Activated naive CD8-positive, alpha-beta T cell (primary cell): ENCODE data around the gene ADAMTS14.

Experiments
- H3K27ac Mint-ChIP-seq: one replicate; pipeline ENCODE4 v1.8.0; 2021; ENCODE audit warnings: mixed read lengths
- H3K27me3 Mint-ChIP-seq: one replicate; pipeline ENCODE4 v1.8.0; 2021; ENCODE audit warnings: mixed read lengths
- H3K36me3 Mint-ChIP-seq: one replicate; pipeline ENCODE4 v1.8.0; 2021; ENCODE audit warnings: mixed read lengths
- H3K4me1 Mint-ChIP-seq: one replicate; pipeline ENCODE4 v1.8.0; 2021; ENCODE audit warnings: low read depth, mixed read lengths
- H3K4me3 Mint-ChIP-seq: one replicate; pipeline ENCODE4 v1.8.0; 2021; ENCODE audit warnings: mild to moderate bottlenecking, mixed read lengths
- H3K9me3 Mint-ChIP-seq: one replicate; pipeline ENCODE4 v1.8.0; 2021; ENCODE audit warnings: low read depth, mixed read lengths

ADAMTS14 gene

DNA sequence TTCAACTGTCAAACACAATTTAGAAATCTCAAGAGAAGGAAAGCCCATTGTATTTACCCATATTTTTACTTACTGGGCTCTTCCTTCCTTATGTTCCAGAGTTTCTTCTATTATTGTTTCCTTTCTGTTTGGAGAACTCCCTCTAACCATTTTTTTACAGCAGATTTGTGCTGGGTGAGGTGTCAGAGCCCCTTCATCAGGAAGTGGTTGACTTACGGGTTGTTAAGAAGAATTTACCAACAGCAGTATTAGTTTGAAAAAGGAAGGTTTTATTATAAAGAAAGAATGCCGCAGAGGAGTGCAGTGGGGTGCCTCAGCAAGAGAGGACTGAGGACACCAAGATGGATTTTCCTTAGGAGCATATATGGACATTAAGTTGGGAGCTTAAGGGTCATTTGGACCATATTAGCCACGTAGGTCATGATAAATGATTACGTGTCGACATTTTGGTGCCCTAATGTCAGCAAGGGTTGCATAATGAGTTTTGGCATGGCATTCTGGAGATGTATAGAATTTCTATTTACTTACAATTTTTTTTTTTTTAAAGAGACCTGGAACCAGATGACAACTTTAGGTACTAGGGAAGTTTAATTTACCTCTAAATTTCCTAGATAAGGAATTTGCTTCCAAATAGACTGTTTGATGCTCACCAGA, 119.2 kb downstream of the ADAMTS14 start:
- H3K4me1 Mint-ChIP-seq = peaks cover 26% of the 10 kb centered on the region
- peaks cover 1% of the 10 kb centered on the region for H3K27me3 Mint-ChIP-seq
- no peaks in the 10 kb centered on the region for H3K36me3 Mint-ChIP-seq
- no peaks in the 10 kb centered on the region for H3K9me3 Mint-ChIP-seq
- no peak overlapping the region for H3K4me3 Mint-ChIP-seq
- H3K27ac Mint-ChIP-seq = no peak overlapping the region

DNA sequence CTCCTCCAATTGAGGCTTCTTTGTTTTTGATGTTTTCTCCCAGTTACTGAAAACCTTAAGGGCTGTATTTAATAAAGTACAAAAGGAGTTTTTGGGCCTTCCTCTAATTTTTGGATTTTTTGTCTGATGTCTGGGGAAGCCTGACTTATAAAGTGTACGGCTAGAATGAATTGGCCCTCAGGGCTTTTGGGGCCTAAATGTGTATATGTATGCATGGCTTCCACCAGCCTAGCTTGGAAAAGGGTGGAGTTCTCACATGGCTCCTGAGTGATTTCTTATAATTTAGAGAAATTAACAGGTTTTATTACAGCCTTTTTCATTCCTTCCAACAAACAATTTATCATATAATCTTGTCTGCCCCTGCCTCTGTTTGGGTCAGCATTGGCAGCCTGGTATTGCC, 123.3 kb downstream of the ADAMTS14 start:
- no peaks in the 10 kb centered on the region for H3K36me3 Mint-ChIP-seq
- no peak overlapping the region for H3K27ac Mint-ChIP-seq
- no peaks in the 10 kb centered on the region for H3K9me3 Mint-ChIP-seq
- H3K27me3 Mint-ChIP-seq = peaks cover 6% of the 10 kb centered on the region
- H3K4me1 Mint-ChIP-seq = peaks cover 13% of the 10 kb centered on the region
- H3K4me3 Mint-ChIP-seq = no peak overlapping the region

DNA sequence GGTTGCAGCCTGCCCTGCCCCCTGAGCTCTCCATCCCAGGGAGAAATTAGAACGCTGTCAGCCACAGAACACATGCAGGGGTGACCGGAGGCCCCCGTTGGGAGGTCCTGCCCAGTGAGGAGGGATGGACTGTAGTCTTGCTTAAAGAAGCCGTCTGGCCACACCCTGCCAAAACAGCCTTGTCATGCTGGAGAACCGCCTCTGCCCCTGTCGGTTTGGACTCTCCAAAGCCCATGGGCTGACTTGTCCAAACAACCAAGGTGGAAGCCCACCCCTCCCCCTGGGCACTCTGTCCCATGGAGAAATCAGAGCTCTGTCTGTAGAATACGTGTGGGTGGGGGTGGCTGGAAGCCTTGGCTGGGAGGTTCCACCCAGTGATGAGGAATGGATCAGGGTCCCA, 125.5 kb downstream of the ADAMTS14 start:
- Mint-ChIP-seq H3K27me3 (peaks cover 10% of the 10 kb centered on the region), H3K36me3 (no peaks in the 10 kb centered on the region), H3K9me3 (no peaks in the 10 kb centered on the region), H3K27ac (no peak overlapping the region), H3K4me3 (no peak overlapping the region), H3K4me1 (no peaks in the 10 kb centered on the region)

DNA sequence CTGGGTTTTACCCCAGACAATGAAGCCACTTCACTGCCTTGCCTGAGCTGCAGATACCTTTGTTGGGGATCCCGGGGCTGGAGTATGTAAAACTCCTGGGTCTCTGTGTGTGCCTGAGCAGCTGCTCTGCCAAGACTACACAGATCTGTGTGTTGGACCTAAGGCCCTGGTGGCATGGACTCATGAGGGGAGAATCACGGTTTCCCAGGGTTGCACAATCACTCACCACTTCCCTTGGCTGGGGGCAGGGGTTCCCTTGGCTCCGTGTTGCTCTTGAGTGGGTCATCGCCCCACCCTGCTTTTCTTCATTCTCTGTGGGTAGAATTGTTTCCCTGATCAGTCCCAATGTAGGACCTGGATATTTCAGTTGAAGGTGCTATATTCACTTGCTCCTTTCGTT, 126.8 kb downstream of the ADAMTS14 start:
- Mint-ChIP-seq H3K27ac (no peak overlapping the region), H3K4me1 (no peaks in the 10 kb centered on the region), H3K9me3 (no peaks in the 10 kb centered on the region), H3K27me3 (peaks cover 10% of the 10 kb centered on the region), H3K4me3 (no peak overlapping the region), H3K36me3 (no peaks in the 10 kb centered on the region)

DNA sequence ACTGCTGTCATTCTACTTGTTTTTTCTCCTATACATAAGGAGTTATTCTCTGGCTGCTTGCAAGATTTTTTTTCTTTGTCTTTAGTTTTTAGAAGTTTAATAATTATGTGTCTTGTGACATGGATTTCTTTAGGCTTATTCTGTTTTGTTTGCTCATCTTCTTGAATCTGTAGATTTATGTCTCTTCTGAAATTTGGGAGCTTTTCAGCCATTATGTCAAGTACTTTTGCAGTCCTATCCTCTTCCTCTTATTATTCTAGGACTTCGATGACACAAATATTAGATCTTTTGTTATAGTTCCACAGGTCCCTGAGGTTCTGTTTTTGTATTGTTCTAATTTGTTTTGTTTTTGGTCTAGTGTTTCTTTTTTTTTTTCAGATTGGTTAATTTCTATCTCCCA, 129.5 kb downstream of the ADAMTS14 start:
- Mint-ChIP-seq H3K27ac (no peak overlapping the region), H3K27me3 (peaks cover 9% of the 10 kb centered on the region), H3K9me3 (no peaks in the 10 kb centered on the region), H3K36me3 (no peaks in the 10 kb centered on the region), H3K4me3 (no peak overlapping the region), H3K4me1 (no peaks in the 10 kb centered on the region)

DNA sequence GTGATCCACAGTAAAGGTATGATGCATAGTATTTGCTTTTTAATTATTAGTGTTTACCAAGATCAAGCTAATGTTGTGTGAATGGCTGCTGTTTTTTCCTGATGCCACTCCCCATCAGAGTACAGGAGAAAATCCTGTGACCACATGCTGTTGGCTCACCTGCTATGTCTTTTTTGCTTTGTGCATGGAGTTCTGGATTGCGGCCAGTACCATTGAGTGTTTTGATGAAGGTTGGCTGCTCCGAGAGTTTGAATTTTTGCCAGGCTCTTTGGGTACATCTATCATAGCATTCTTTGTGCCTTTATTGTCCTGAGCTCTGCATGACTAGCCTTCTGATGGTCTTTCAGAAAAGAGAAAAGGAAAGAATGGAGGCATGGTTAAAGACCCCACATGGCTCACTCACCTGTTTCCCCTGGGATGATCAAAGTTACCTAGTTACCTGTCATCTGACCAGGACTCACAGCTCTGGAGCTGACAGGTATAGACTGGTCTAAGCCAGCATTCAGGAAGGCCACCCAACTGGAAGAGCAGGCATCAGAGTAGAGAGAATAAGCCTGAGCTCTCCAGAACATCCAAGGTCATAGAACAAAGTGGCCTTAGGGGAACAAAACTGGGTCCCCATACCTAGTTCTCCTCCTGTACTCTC, 131.6 kb downstream of the ADAMTS14 start:
- Mint-ChIP-seq H3K27ac (no peak overlapping the region), H3K36me3 (no peaks in the 10 kb centered on the region), H3K9me3 (no peaks in the 10 kb centered on the region), H3K4me1 (peaks cover 2% of the 10 kb centered on the region), H3K27me3 (peaks cover 10% of the 10 kb centered on the region), H3K4me3 (no peak overlapping the region)

DNA sequence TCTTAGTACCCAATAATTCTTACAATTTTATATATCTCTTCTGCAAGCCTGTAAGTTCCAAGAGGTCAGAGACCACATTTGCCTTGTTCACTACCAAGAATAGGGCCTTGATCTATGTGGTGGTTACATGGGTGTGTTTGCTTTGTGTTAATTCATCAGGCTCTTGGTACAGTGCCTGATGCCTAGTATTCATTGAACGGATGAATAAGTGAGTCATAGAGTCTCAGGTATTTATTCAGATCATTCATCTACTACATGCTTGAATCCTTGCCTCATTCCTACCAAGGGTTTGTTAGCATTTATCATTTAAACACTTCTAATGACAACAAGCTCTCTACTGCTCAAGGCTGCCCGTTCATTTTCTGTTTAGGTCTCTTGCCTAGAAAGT, 132.1 kb downstream of the ADAMTS14 start:
- Mint-ChIP-seq H3K27me3 (peaks cover 10% of the 10 kb centered on the region), H3K4me1 (peaks cover 2% of the 10 kb centered on the region), H3K9me3 (no peaks in the 10 kb centered on the region), H3K4me3 (no peak overlapping the region), H3K27ac (no peak overlapping the region), H3K36me3 (no peaks in the 10 kb centered on the region)

DNA sequence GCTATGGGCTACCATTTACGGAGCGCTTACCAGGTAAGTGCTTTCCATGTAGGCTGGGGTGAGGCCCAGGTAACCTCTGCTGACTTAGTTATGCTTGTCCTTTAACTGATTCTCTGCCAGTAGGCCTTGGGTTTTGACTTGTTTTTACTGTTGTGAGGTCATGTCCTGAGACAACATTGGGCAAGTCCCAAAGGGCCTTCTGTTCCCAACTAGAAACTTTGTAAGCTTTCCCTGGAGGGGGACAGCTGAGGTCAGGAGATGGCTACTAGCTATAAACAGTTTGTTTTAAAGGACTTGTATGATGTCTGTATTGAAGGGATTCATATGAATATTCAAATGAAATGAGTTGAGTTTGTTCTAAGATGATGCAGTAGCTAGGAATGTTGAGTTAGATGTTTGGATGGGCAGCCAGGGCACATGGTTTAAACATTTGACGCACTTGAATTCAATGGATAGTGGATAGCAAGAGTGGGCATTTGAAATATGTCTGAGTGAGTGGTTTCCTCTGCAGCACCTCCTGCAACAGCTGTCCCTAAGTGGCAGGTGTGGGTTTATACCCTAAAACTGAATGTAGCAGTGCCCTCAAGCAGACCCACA, 133.4 kb downstream of the ADAMTS14 start:
- Mint-ChIP-seq H3K4me3 (no peak overlapping the region), H3K4me1 (peaks cover 2% of the 10 kb centered on the region), H3K9me3 (no peaks in the 10 kb centered on the region), H3K27ac (no peak overlapping the region), H3K36me3 (no peaks in the 10 kb centered on the region), H3K27me3 (peaks cover 7% of the 10 kb centered on the region)

DNA sequence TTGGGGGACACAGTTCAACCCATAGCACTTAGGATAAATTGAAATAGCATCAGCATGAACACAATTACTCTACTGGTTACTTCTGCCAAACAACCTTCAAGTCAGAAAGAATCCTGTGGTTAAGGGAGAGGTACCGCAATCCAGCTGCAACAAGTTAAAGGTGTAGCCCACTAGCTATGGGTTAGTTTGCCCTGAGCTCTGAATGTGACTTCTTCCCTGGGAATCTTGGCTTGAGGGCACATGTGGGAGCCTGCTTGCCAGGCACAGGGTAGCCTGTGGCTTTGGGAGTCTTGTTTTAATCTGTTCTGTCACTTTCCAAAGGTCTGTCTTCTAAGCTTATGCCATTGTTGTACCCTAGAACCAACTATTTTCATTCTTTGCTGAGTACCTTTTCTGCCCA, 134.5 kb downstream of the ADAMTS14 start:
- peaks cover 2% of the 10 kb centered on the region for H3K4me1 Mint-ChIP-seq
- H3K9me3 Mint-ChIP-seq = no peaks in the 10 kb centered on the region
- H3K36me3 Mint-ChIP-seq = no peaks in the 10 kb centered on the region
- no peak overlapping the region for H3K4me3 Mint-ChIP-seq
- no peak overlapping the region for H3K27ac Mint-ChIP-seq
- H3K27me3 Mint-ChIP-seq = peaks cover 6% of the 10 kb centered on the region

DNA sequence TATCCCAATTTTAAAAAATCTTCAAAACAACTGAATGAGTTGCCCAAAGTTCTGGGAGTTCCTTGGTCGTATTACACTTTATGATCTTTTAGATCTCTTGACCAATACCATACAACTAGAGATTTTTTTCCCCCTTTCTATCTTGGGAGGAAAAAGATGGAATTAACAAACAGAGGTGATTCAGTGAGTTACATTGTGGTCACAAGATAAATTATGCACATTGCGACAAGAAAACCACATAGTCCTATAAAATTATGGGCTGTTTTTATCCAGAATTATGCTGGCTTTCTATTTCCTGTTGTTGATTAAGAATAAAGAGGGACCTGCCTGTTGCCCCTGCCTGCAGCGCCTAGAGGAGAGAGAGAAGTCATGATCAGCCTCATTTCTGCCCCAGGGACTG, 135.2 kb downstream of the ADAMTS14 start:
- H3K36me3 Mint-ChIP-seq = no peaks in the 10 kb centered on the region
- no peak overlapping the region for H3K4me3 Mint-ChIP-seq
- H3K27me3 Mint-ChIP-seq = peaks cover 4% of the 10 kb centered on the region
- H3K27ac Mint-ChIP-seq = no peak overlapping the region
- peaks cover 2% of the 10 kb centered on the region for H3K4me1 Mint-ChIP-seq
- H3K9me3 Mint-ChIP-seq = no peaks in the 10 kb centered on the region

DNA sequence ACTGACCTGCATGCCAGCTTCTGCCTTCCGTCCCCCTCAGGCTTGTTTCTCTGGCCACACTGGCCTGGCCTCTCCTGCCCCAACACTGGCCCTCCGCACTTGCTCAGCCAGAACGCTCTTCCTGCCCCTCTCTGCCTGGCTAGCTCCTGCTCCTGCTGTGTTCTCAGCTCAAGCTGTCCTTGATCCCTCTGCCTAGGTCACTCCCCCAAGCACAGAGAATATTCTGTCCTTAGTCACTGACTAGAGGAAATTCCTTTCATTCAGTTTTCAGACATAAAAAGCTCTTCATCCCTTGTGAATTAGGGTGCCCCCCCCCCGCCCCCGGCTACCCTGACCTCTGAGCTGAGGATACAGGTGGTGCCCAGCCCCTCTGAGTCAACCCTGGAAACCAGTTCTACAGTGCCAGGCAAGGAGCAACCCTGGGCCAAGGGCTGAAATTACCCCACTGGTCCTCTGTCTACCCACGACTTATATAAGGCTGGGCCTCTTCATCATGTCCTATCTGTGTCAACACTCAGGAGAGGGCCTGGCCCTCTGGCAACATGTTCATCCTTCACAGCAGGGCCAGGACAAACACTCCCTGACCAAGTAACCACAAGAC, 136.8 kb downstream of the ADAMTS14 start:
- Mint-ChIP-seq H3K9me3 (no peaks in the 10 kb centered on the region), H3K27me3 (peaks cover 3% of the 10 kb centered on the region), H3K36me3 (no peaks in the 10 kb centered on the region), H3K4me1 (peaks cover 2% of the 10 kb centered on the region), H3K27ac (no peak overlapping the region), H3K4me3 (no peak overlapping the region)

DNA sequence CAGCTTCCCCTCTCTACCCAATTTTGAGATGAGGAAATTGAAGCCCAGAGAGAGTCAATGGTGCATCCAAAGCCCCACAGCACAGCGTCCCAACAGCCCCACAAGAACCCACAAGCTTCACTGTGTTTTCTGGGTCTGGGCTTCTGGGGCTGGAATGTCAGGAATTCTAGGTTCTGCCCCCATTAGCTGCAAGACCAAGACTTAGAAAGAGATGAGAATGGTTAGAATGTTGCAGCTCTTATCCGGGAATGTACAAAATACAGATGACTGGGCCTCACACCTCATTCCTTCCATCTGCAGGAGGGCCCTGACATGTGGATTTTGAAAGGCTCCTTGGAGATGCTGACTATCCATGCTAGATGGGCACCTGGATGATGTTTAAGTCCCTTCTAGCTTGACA, 137.4 kb downstream of the ADAMTS14 start:
- no peaks in the 10 kb centered on the region for H3K36me3 Mint-ChIP-seq
- H3K9me3 Mint-ChIP-seq = no peaks in the 10 kb centered on the region
- peaks cover 9% of the 10 kb centered on the region for H3K4me1 Mint-ChIP-seq
- no peak overlapping the region for H3K27ac Mint-ChIP-seq
- peaks cover 3% of the 10 kb centered on the region for H3K27me3 Mint-ChIP-seq
- H3K4me3 Mint-ChIP-seq = no peak overlapping the region

DNA sequence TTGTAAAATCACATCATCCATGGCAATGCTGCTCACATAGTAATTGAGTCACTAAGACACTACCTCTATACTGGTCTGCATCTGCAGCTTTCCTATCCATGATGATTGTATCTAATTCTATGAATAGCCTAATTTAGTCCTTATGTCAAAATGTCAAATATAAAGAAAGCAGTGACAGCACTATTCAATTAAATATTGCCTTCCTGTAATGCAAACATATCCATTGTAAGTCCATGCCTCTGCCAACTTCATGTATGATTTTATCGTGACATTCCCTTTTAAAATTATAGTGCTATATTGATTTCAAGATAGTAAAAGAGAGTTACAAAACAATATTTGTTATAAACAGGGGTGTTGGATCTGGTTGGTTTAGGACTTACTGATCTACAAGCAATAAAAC, 138.7 kb downstream of the ADAMTS14 start:
- no peaks in the 10 kb centered on the region for H3K36me3 Mint-ChIP-seq
- peaks cover 3% of the 10 kb centered on the region for H3K27me3 Mint-ChIP-seq
- no peaks in the 10 kb centered on the region for H3K9me3 Mint-ChIP-seq
- no peak overlapping the region for H3K4me3 Mint-ChIP-seq
- no peak overlapping the region for H3K27ac Mint-ChIP-seq
- peaks cover 16% of the 10 kb centered on the region for H3K4me1 Mint-ChIP-seq

DNA sequence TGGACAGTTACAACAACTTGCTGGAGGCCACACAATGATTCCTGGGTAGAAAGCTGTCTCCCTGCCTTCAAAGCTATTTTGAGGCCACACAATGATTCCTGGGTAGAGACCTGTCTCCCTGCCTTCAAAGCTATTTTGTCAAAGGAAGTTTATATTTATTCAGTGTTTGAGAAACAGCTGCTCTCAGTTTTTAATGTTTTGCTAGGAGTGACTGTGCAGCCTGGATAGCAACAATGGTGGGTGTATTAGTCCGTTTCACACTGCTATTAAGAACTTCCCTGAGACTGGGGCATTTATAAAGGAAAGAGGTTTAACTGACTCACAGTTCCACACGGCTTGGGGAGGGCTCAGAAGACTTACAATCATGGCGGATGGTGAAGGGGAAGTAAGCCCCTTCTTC, 139.6 kb downstream of the ADAMTS14 start:
- Mint-ChIP-seq H3K36me3 (no peaks in the 10 kb centered on the region), H3K27me3 (peaks cover 3% of the 10 kb centered on the region), H3K27ac (no peak overlapping the region), H3K4me3 (no peak overlapping the region), H3K4me1 (peaks cover 23% of the 10 kb centered on the region), H3K9me3 (no peaks in the 10 kb centered on the region)
